Measurements from ENCODE around the gene ADH7.
"Not testable (repeated sequence)": the region's sequence is repeated elsewhere in the genome, so short reads cannot be mapped to it uniquely, and the experiment has no call there.

The ADH7 gene

DNA sequence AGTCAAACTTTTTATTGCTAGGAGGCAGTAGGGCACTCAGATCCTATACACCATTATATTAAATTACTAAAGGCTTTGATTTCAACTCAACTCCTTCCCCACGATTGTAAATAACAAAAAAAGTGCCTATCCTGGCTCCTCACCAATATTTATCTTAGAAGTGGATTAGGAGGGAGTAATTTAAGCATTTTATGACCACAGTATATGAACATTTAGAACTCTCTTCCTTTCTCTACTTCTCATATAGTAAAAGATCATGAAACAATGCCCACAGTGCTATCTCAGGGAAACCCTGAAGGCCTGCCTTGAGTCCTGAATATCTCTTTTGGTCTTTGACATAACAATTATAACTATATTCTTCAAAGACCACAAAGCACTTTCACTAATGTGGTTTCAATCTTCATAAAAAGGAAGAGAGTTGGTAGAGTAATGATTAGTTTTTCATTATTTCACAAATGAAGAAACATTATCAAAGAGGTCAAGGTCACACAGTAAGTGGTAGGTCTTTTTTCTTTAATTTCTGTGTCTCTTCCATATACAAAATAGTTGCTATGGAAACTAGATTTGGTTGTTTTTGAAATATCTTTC, 53.5 kb downstream of the ADH7 start:
- Histone ChIP-seq H3K27me3 (ENCODE audit: insufficient read depth, low read length, poor library complexity, severe bottlenecking) (no peaks in the 10 kb centered on the region), H3F3A (ENCODE audit: low read depth) (no peaks in the 10 kb centered on the region), H3K9me3 (ENCODE audit: insufficient read depth, low read depth, low read length) (no peaks in the 10 kb centered on the region), H3K9ac (ENCODE audit: low read depth, low read length, poor library complexity, severe bottlenecking) (no peak overlapping the region), H3K36me3 (ENCODE audit: insufficient read depth, low read length) (no peaks in the 10 kb centered on the region), H4K20me1 (ENCODE audit: insufficient read depth, low read length, poor library complexity, severe bottlenecking) (no peaks in the 10 kb centered on the region), H3K9me2 (replicated peaks; ENCODE audit: low read depth, low read length) (no peaks in the 10 kb centered on the region), H3K4me1 (ENCODE audit: insufficient read depth, low read length, poor library complexity, severe bottlenecking) (no peaks in the 10 kb centered on the region), H3K4me3 (ENCODE audit: low read length, poor library complexity, severe bottlenecking) (no peak overlapping the region), H2AFZ (ENCODE audit: low read length) (no peak overlapping the region), H3K4me2 (ENCODE audit: low read depth, low read length, poor library complexity, severe bottlenecking) (no peak overlapping the region), H3K79me2 (ENCODE audit: insufficient read depth, low read length) (no peaks in the 10 kb centered on the region)
- TF ChIP-seq EZH2phosphoT487 (IDR thresholded peaks at IDR 0.05; ENCODE audit: borderline replicate concordance): no peak
- TF ChIP-seq, protein P1, sequence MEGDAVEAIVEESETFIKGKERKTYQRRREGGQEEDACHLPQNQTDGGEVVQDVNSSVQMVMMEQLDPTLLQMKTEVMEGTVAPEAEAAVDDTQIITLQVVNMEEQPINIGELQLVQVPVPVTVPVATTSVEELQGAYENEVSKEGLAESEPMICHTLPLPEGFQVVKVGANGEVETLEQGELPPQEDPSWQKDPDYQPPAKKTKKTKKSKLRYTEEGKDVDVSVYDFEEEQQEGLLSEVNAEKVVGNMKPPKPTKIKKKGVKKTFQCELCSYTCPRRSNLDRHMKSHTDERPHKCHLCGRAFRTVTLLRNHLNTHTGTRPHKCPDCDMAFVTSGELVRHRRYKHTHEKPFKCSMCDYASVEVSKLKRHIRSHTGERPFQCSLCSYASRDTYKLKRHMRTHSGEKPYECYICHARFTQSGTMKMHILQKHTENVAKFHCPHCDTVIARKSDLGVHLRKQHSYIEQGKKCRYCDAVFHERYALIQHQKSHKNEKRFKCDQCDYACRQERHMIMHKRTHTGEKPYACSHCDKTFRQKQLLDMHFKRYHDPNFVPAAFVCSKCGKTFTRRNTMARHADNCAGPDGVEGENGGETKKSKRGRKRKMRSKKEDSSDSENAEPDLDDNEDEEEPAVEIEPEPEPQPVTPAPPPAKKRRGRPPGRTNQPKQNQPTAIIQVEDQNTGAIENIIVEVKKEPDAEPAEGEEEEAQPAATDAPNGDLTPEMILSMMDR (conservative IDR thresholded peaks at IDR 0.05; ENCODE audit: low read length): no peak

DNA sequence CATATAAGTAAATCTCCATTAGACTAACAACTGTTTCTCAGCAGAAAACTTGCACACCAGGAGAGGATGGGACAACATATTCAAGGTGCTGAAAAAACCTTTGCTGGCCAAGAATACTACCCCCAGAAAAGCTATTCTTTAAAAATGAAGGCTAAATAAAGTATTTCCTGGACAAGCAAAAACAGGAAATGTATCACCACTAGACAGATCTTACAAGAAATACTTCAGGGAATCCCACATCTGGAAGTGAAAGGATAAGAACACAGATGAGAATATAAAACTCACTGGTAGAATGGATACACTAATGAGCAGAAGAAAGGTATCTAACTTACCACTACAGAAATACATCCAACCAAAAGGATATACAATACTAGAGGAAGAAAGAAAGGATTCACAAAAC, 55.6 kb downstream of the ADH7 start:
- H3K4me3 ChIP-seq (ENCODE audit: low read length, poor library complexity, severe bottlenecking): no peak overlapping the region
- TF ChIP-seq EZH2phosphoT487 (IDR thresholded peaks at IDR 0.05; ENCODE audit: borderline replicate concordance): no peak
- TF ChIP-seq, protein P1 (conservative IDR thresholded peaks at IDR 0.05; ENCODE audit: low read length): no peak

DNA sequence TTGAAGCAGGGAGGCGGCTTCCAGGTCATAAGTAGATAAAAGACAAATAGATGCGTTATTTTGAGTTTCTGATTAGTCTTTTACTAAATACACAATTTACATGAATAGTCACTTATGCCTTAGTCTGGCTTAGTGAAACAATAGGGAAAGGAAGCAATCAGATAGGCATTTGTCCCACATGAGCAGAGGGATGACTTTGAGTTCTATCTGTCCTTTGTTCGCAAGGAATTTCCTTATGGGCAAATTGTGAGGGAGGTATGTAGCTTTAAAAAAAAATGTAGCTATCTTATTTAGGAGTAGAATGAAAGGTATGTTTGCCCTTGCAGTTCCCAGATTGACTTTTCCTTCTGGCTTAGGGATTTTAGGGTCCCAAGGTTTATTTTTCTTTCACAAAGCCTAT, 56.3 kb downstream of the ADH7 start:
- Histone ChIP-seq H3K9ac (ENCODE audit: low read depth, low read length, poor library complexity, severe bottlenecking) (no peak overlapping the region), H3K36me3 (ENCODE audit: insufficient read depth, low read length) (no peaks in the 10 kb centered on the region), H3K9me3 (ENCODE audit: insufficient read depth, low read depth, low read length) (no peaks in the 10 kb centered on the region), H3K4me1 (ENCODE audit: insufficient read depth, low read length, poor library complexity, severe bottlenecking) (no peaks in the 10 kb centered on the region), H3K79me2 (ENCODE audit: insufficient read depth, low read length) (no peaks in the 10 kb centered on the region), H3K4me3 (ENCODE audit: low read length, poor library complexity, severe bottlenecking) (no peak overlapping the region), H3K9me2 (replicated peaks; ENCODE audit: low read depth, low read length) (no peaks in the 10 kb centered on the region), H4K20me1 (ENCODE audit: insufficient read depth, low read length, poor library complexity, severe bottlenecking) (no peaks in the 10 kb centered on the region), H2AFZ (ENCODE audit: low read length) (no peak overlapping the region), H3F3A (ENCODE audit: low read depth) (no peaks in the 10 kb centered on the region), H3K27me3 (ENCODE audit: insufficient read depth, low read length, poor library complexity, severe bottlenecking) (no peaks in the 10 kb centered on the region), H3K4me2 (ENCODE audit: low read depth, low read length, poor library complexity, severe bottlenecking) (no peak overlapping the region)
- TF ChIP-seq EZH2phosphoT487 (IDR thresholded peaks at IDR 0.05; ENCODE audit: borderline replicate concordance): no peak
- TF ChIP-seq, protein P1 (conservative IDR thresholded peaks at IDR 0.05; ENCODE audit: low read length): no peak

More for the DNA sequence above, 55.6 kb downstream of the ADH7 start:
- no peaks in the 10 kb centered on the region for H3K9me2 ChIP-seq (replicated peaks; ENCODE audit: low read depth, low read length)
- no peak overlapping the region for H2AFZ ChIP-seq (ENCODE audit: low read length)
- no peaks in the 10 kb centered on the region for H3K79me2 ChIP-seq (ENCODE audit: insufficient read depth, low read length)
- H3K27me3 ChIP-seq (ENCODE audit: insufficient read depth, low read length, poor library complexity, severe bottlenecking): no peaks in the 10 kb centered on the region
- no peak overlapping the region for H3K4me2 ChIP-seq (ENCODE audit: low read depth, low read length, poor library complexity, severe bottlenecking)
- no peak overlapping the region for H3K9ac ChIP-seq (ENCODE audit: low read depth, low read length, poor library complexity, severe bottlenecking)
- no peaks in the 10 kb centered on the region for H4K20me1 ChIP-seq (ENCODE audit: insufficient read depth, low read length, poor library complexity, severe bottlenecking)
- H3K4me1 ChIP-seq (ENCODE audit: insufficient read depth, low read length, poor library complexity, severe bottlenecking): no peaks in the 10 kb centered on the region
- H3K36me3 ChIP-seq (ENCODE audit: insufficient read depth, low read length): no peaks in the 10 kb centered on the region
- H3K9me3 ChIP-seq (ENCODE audit: insufficient read depth, low read depth, low read length): no peaks in the 10 kb centered on the region
- H3F3A ChIP-seq (ENCODE audit: low read depth): no peaks in the 10 kb centered on the region

DNA sequence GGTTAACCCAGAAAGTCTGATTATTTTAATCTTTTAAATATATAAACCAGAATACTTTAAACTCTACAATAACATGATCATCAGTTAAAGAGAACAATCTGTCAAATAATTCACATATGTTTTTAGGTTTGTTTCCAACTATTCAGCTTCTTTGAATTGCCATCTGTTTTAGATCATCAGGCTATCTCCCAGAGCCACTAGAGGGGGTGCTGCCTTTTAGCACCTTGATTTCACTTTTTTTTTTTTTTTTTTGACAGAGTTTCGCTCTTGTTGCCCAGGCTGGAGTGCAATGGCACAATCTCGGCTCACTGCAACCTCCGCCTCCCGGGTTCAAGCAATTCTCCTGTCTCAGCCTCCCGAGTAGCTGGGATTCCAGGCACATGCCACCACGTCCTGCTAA, 57.8 kb downstream of the ADH7 start:
- not testable (repeated sequence) for H3K27me3 ChIP-seq (ENCODE audit: insufficient read depth, low read length, poor library complexity, severe bottlenecking); H4K20me1 ChIP-seq (ENCODE audit: insufficient read depth, low read length, poor library complexity, severe bottlenecking); H3K4me2 ChIP-seq (ENCODE audit: low read depth, low read length, poor library complexity, severe bottlenecking); H3K9ac ChIP-seq (ENCODE audit: low read depth, low read length, poor library complexity, severe bottlenecking); H3F3A ChIP-seq (ENCODE audit: low read depth); H3K79me2 ChIP-seq (ENCODE audit: insufficient read depth, low read length); H3K4me1 ChIP-seq (ENCODE audit: insufficient read depth, low read length, poor library complexity, severe bottlenecking); H3K9me3 ChIP-seq (ENCODE audit: insufficient read depth, low read depth, low read length); H3K9me2 ChIP-seq (replicated peaks; ENCODE audit: low read depth, low read length); H2AFZ ChIP-seq (ENCODE audit: low read length); H3K4me3 ChIP-seq (ENCODE audit: low read length, poor library complexity, severe bottlenecking); H3K36me3 ChIP-seq (ENCODE audit: insufficient read depth, low read length)

DNA sequence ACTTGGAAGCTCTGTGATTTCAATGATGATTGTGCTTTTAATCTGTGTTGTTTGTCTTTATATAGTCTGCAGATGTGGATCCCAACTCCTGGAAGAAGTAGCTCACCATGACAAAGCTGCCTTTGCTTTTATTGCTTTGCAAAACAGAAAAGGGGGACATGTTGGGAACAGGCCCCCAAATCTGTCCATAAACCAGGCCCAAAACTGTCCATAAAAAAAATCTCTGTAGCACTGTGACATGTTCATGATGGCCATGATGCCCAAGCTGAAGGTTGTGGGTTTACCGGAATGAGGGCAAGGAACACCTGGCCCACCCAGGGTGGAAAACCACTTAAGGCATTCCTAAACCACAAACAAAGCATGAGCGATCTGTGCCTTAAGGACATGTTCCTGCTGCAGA, 62.7 kb downstream of the ADH7 start:
- not testable (repeated sequence) for H3K79me2 ChIP-seq (ENCODE audit: insufficient read depth, low read length); H3K4me3 ChIP-seq (ENCODE audit: low read length, poor library complexity, severe bottlenecking); H3K4me1 ChIP-seq (ENCODE audit: insufficient read depth, low read length, poor library complexity, severe bottlenecking); H3K9ac ChIP-seq (ENCODE audit: low read depth, low read length, poor library complexity, severe bottlenecking); H2AFZ ChIP-seq (ENCODE audit: low read length); H3K4me2 ChIP-seq (ENCODE audit: low read depth, low read length, poor library complexity, severe bottlenecking); H3K36me3 ChIP-seq (ENCODE audit: insufficient read depth, low read length); H3K9me3 ChIP-seq (ENCODE audit: insufficient read depth, low read depth, low read length); H3K9me2 ChIP-seq (replicated peaks; ENCODE audit: low read depth, low read length); H3F3A ChIP-seq (ENCODE audit: low read depth); H3K27me3 ChIP-seq (ENCODE audit: insufficient read depth, low read length, poor library complexity, severe bottlenecking); H4K20me1 ChIP-seq (ENCODE audit: insufficient read depth, low read length, poor library complexity, severe bottlenecking)

Data from Loucy (cell line).